GM18508 (cell line): ENCODE data around the gene SLFN13.
"Not testable (repeated sequence)": the region's sequence is repeated elsewhere in the genome, so short reads cannot be mapped to it uniquely, and the experiment has no call there.

Experiments used
- ATAC-seq: cut with Tn5 transposase; IDR thresholded peaks from one replicate; pipeline ENCODE4 v1.9.1; 2021; ENCODE audit warnings: moderate number of reproducible peaks; ENCODE audit not compliant: insufficient read depth, unreplicated experiment

Gene SLFN13

DNA sequence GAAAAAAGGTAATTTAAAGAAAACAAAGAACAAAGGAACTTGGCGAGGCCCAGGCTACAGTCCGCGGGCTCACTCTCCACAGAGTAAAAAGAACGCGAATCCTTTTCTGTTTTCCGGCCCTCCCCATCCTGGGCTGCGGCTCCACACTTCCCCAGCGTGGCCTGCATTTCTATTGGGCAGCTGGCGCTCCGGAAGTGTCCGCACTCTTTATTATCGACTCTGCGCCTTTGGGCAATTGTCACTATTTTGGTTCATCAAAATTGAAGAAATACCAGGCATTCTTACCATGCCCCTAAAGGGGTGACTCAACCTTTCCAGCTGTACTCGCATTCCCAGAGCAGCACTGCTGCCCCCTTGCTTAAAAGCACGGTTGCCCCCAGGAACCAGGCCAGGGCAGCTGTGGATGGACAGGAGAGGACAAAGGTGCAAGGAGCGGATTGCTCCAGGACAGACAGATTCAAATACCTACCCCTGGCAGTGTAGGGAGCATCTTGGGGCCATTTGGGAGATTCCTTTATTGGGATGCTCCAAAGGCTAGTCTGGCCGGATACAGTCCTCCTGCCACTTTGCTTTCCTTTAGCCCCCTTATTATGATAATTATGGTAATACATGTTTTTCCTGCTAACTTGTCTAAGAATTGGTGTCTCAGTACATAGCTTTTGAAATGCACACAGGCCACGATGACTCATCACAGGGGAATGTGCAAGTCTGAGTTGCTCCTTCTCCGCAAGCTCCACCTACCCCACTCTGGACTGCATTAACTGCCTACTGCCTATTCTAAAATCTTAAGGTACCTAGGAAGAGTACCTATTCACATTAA, 15.3 kb downstream of the SLFN13 start:
- ATAC-seq: no peak

DNA sequence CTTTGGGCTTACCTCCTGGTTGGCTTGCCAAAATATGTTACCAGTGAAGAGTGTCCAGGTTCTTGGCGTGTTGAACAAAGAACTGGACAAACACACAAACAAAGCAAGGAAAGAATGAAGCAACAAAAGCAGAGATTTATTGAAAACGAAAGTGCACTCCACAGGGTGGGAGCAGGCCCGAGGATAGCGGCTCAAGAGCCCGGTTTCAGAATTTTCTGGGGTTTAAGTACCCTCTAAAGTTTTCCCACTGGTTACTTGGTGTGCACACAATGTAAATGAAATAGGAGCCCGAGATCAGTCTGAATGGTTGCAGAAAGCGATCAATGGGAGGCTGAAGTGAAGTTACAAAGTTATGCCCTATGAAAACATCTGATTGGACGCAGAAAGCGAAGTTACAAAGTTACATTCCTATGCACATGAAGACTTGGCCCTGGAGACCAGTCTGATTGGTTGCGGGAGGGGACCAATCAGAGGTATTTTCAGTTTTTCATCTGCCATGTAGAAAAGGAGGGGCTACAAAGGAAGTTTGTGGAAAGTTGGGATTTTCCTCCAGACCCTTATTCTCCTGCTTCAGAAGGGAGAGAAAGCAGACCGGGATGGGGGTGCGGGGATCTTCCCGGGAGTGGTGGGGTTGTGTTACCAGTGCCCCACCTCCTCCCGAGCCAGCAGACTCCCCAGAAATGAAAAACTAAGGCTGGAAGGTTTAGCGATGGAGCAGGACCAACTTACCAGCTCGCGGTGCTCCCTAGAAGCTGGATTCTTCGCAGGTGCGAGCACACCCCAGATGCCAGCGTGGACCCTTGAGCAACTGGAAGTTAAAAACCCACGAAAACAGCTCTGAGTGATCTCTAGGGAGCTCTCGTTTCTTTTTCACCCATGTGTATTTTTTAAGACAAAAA, 16.1 kb downstream of the SLFN13 start, which contains the start of gene SLFN12:
Gene SLFN12, minus strand, starts transcription at position 325 of the 899 bp plus-strand sequence. CDS start 9,472 bp downstream, outside the sequence.
- no peak for ATAC-seq

DNA sequence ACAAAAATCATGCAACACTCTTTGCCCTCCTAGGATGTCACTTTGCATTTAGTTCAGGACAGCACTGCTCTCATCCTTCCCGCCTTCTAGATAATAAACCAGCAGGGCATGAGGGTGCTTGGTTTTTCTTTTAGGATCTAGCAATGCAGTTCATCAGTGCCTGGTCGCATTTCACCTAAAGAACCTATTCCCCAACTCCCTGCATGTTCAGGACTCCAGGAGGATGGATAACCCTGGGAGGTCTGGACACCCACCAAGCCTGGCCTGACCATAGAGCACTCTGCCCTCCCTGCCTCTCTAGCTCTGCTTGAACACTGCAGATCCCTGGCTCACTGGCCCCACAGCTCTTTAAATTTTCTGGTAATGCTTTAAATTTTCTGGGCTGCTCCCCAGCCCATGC, 18.9 kb downstream of the SLFN13 start:
- no peak for ATAC-seq

DNA sequence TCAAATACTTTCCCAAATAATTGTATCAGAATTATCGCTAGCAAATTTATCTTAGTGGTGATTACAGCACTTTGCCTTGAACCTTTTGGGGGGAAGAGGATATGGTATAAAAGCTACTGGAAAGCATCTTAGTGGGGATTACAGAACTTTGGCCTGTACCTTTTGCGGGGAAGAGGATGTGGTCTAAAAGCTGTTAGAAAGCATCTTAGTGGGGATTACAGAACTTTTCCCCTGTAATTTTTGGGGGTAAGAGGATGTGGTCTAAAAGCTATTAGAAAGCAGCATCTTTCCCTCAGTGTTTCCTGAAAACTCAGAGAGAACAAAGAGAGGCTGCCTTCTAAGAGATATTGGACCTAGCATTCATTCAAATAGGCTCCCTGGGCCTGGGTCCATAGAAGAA, 20.3 kb downstream of the SLFN13 start:
- ATAC-seq: no peak

- no peak for ATAC-seq
These were observed 24.8 kb downstream of the SLFN13 start for GRCh38 chr17:35423761-35424160.

GRCh38 chr17:35421069-35421468, 27.5 kb downstream of the SLFN13 start:
- ATAC-seq: not testable (repeated sequence)

- no peak for ATAC-seq
These were observed 31.9 kb downstream of the SLFN13 start for GRCh38 chr17:35416659-35417058.

GRCh38 chr17:35414707-35415106, 33.9 kb downstream of the SLFN13 start:
- not testable (repeated sequence) for ATAC-seq

GRCh38 chr17:35414247-35414646, 34.3 kb downstream of the SLFN13 start:
- ATAC-seq: no peak

GRCh38 chr17:35407531-35407930, 41.0 kb downstream of the SLFN13 start:
- no peak for ATAC-seq

GRCh38 chr17:35406568-35406967, 42.0 kb downstream of the SLFN13 start:
- no peak for ATAC-seq

- no peak for ATAC-seq
These were observed 44.2 kb downstream of the SLFN13 start for GRCh38 chr17:35404360-35404759.

- not testable (repeated sequence) for ATAC-seq
These were observed 54.8 kb downstream of the SLFN13 start for GRCh38 chr17:35393783-35394182.

- ATAC-seq: no peak
These were observed 57.9 kb downstream of the SLFN13 start for GRCh38 chr17:35390663-35391062.

- ATAC-seq: no peak
These were observed 58.4 kb downstream of the SLFN13 start for GRCh38 chr17:35390156-35390555.

- no peak for ATAC-seq
These were observed 61.1 kb downstream of the SLFN13 start for GRCh38 chr17:35387496-35387895.
